Measurements from ENCODE around the gene PDK2. TPM values are rescaled to one million over a fixed set of nuclear protein-coding genes. Genes with fewer than 3 reads are reported as not detected.
A peak's percentile ranks its signal among the peaks of the same experiment; 100 is the strongest.

PDK2 gene
- total RNA-seq, 2 donors from 2014 or later, result 47.1 to 79.5 TPM

GRCh38 chr17:50051082-50051576 is 44.0 kb upstream of the PDK2 start:
- Histone ChIP-seq H3K27ac (peak overlapping the region; percentile 89 to 93), H3K36me3 (no peaks in the 10 kb centered on the region), H3K4me1 (replicated peaks) (peaks cover 10% of the 10 kb centered on the region), H3K9me3 (no peaks in the 10 kb centered on the region), H3K4me3 (no peak overlapping the region), H3K27me3 (replicated peaks; ENCODE audit: insufficient read depth) (no peaks in the 10 kb centered on the region)
- no peak for DNase-seq (ENCODE audit: low spot score)
- intact Hi-C loops (cut with DNase I), result no loop called here
- 49% methylated on average over 4 of the region's 4 CpGs for WGBS
- TF ChIP-seq, protein P1, sequence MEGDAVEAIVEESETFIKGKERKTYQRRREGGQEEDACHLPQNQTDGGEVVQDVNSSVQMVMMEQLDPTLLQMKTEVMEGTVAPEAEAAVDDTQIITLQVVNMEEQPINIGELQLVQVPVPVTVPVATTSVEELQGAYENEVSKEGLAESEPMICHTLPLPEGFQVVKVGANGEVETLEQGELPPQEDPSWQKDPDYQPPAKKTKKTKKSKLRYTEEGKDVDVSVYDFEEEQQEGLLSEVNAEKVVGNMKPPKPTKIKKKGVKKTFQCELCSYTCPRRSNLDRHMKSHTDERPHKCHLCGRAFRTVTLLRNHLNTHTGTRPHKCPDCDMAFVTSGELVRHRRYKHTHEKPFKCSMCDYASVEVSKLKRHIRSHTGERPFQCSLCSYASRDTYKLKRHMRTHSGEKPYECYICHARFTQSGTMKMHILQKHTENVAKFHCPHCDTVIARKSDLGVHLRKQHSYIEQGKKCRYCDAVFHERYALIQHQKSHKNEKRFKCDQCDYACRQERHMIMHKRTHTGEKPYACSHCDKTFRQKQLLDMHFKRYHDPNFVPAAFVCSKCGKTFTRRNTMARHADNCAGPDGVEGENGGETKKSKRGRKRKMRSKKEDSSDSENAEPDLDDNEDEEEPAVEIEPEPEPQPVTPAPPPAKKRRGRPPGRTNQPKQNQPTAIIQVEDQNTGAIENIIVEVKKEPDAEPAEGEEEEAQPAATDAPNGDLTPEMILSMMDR (IDR thresholded peaks at IDR 0.05), result no peak
- TF ChIP-seq POLR2A (IDR thresholded peaks at IDR 0.05) (no peak), POLR2AphosphoS5 (IDR thresholded peaks at IDR 0.05) (no peak)

GRCh38 chr17:50051606-50052005 is 43.5 kb upstream of the PDK2 start:
- intact Hi-C loops (cut with DNase I), result no loop called here
- no peak for DNase-seq (ENCODE audit: low spot score)
- H3K9me3 ChIP-seq, result no peaks in the 10 kb centered on the region
- H3K4me1 ChIP-seq (replicated peaks), result peaks cover 10% of the 10 kb centered on the region
- H3K27ac ChIP-seq, result peak overlapping the region; percentile 89 to 93
- 31% methylated on average over 2 of the region's 2 CpGs for WGBS
- H3K36me3 ChIP-seq, result no peaks in the 10 kb centered on the region
- H3K4me3 ChIP-seq, result no peak overlapping the region
- no peaks in the 10 kb centered on the region for H3K27me3 ChIP-seq (replicated peaks; ENCODE audit: insufficient read depth)
- no peak for TF ChIP-seq POLR2A (IDR thresholded peaks at IDR 0.05)
- TF ChIP-seq, protein P1 (IDR thresholded peaks at IDR 0.05), result no peak
- no peak for TF ChIP-seq POLR2AphosphoS5 (IDR thresholded peaks at IDR 0.05)

- Histone ChIP-seq H3K4me1 (replicated peaks) (peaks cover 10% of the 10 kb centered on the region), H3K9me3 (no peaks in the 10 kb centered on the region), H3K27ac (peak overlapping the region; percentile 89 to 93), H3K36me3 (no peaks in the 10 kb centered on the region), H3K4me3 (no peak overlapping the region), H3K27me3 (replicated peaks; ENCODE audit: insufficient read depth) (no peaks in the 10 kb centered on the region)
- TF ChIP-seq POLR2AphosphoS5 (IDR thresholded peaks at IDR 0.05), result peak; percentile 72
- no peak for TF ChIP-seq POLR2A (IDR thresholded peaks at IDR 0.05)
- DNase-seq (ENCODE audit: low spot score), result peak; percentile 80
- intact Hi-C loops (cut with DNase I), result no loop called here
- 52% methylated on average over 6 of the region's 6 CpGs for WGBS
These were observed 42.8 kb upstream of the PDK2 start for GRCh38 chr17:50052241-50052796.

DNA sequence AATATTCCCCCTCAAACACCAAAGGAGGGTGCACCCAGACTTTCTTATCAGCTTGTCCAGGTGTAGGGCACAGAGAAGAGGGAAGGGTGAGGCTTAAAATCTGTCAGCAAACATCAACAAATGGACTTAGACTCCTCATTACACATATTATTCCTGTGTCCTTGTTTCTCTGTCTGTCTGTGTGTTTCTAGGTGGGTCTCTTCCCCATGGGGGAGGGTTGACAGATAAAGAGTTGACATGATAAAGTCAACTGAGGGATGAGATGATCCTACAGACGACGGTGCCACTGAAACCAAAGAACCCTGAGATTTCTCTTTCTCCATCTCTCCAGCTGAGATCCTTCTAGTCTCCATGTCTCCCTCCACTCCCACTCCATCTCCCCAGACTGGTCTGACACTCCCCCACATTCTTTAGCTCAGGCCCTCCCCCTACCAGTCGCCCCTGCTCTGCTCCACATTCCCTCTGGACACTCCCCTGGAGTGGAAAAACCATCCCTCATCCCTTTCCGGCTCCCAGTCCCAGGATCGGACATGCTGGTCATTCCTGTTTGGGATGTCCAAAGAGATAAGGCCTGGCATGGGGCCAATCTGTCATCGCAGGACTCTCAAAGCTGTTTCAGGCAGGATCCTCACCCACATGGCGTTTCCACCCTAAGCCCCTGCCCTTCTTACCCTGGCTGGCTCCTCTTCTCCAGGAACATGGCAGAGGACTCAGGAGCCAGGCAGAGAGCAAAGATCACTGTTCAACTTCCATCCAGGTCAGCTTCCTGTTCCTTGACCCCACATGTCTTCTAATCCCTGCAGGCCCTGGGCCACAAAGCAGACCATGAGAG is 42.1 kb upstream of the PDK2 start:
- TF ChIP-seq POLR2AphosphoS5 (IDR thresholded peaks at IDR 0.05) (peak; percentile 51), POLR2A (IDR thresholded peaks at IDR 0.05) (no peak)
- no peak overlapping the region for H3K4me3 ChIP-seq
- intact Hi-C loops (cut with DNase I), result no loop called here
- H3K9me3 ChIP-seq, result no peaks in the 10 kb centered on the region
- H3K4me1 ChIP-seq (replicated peaks), result peaks cover 10% of the 10 kb centered on the region
- 40% methylated on average over 7 of the region's 7 CpGs for WGBS
- H3K27me3 ChIP-seq (replicated peaks; ENCODE audit: insufficient read depth), result no peaks in the 10 kb centered on the region
- H3K36me3 ChIP-seq, result no peaks in the 10 kb centered on the region
- peak overlapping the region; percentile 89 to 93 for H3K27ac ChIP-seq
- peak; percentile 68 for DNase-seq (ENCODE audit: low spot score)

DNA sequence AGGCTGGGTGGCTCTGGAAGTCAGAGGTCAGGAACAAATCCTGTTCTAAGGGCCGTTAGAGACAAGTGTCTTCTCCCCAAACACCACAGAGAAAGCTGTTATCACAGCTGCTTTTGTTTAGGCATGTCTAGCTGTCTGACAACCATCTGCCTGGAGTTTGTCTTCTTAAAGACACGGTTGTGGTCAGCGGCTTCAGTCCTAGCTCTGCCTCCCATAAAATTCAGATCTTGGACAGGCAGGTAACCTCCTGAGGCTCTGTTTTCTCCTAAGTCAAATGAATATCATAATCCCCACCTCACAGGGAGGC is 41.5 kb upstream of the PDK2 start:
- TF ChIP-seq POLR2AphosphoS5 (IDR thresholded peaks at IDR 0.05), result no peak
- TF ChIP-seq POLR2A (IDR thresholded peaks at IDR 0.05), result no peak
- TF ChIP-seq, protein P1 (IDR thresholded peaks at IDR 0.05), result no peak
- no peaks in the 10 kb centered on the region for H3K36me3 ChIP-seq
- H3K9me3 ChIP-seq, result no peaks in the 10 kb centered on the region
- 25% methylated on average over 3 of the region's 3 CpGs for WGBS
- DNase-seq (ENCODE audit: low spot score), result no peak
- H3K27ac ChIP-seq, result peak overlapping the region; percentile 89 to 93
- intact Hi-C loops (cut with DNase I), result no loop called here
- H3K4me3 ChIP-seq, result no peak overlapping the region
- no peaks in the 10 kb centered on the region for H3K27me3 ChIP-seq (replicated peaks; ENCODE audit: insufficient read depth)
- H3K4me1 ChIP-seq (replicated peaks), result peaks cover 10% of the 10 kb centered on the region
